ENCODE data around the gene CHTOP. TPM values are rescaled to one million over a fixed set of nuclear protein-coding genes. Genes with fewer than 3 reads are reported as not detected.

Gene CHTOP
- polyA plus RNA-seq, 1 of the 3 experiments (the other 2 are of a cell fraction): 84.9 TPM

DNA sequence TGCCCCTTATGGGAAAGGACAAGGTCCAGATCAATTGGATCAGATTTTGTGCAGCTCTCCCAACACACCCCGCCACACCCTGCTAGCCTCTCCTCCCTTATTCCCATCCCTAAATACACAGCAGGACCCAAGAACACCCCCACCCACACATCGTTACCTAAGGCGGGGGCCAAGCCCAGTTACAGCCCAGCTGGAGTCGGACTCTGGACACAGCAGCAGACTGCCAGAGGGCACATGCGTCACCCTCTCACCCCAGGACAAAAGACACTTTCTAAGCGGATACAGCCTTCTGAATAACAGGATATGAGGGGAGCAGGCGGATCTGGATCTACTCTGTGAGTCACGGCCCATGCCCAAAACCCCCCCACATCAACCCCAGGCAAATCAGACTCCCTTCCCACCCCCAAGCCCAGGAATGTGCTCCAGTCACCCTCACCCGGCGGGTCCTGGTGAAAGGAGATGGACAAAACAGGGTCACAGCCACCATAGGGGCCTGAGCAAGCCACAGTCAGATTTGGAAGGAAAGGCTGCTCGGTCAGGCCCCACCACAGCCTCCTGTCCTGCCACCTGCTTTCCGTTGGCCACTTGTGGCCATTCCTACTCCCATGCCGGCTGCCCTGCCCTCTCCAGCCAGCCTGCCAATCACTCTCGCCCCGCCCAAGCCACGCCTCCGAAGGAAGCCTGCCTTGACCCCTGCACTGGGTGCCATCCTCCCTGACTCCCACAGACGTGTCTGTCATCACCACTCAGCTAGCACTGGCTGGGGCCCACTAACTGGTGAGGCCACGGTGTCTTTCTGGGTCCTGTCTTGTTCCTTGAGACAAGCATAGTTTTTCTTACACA, 24.9 kb upstream of the CHTOP start (continued):
- TF ChIP-seq, protein P1, sequence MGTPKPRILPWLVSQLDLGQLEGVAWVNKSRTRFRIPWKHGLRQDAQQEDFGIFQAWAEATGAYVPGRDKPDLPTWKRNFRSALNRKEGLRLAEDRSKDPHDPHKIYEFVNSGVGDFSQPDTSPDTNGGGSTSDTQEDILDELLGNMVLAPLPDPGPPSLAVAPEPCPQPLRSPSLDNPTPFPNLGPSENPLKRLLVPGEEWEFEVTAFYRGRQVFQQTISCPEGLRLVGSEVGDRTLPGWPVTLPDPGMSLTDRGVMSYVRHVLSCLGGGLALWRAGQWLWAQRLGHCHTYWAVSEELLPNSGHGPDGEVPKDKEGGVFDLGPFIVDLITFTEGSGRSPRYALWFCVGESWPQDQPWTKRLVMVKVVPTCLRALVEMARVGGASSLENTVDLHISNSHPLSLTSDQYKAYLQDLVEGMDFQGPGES (IDR thresholded peaks at IDR 0.05; ENCODE audit: low read depth, low read length): no peak
- TF ChIP-seq, protein P2, sequence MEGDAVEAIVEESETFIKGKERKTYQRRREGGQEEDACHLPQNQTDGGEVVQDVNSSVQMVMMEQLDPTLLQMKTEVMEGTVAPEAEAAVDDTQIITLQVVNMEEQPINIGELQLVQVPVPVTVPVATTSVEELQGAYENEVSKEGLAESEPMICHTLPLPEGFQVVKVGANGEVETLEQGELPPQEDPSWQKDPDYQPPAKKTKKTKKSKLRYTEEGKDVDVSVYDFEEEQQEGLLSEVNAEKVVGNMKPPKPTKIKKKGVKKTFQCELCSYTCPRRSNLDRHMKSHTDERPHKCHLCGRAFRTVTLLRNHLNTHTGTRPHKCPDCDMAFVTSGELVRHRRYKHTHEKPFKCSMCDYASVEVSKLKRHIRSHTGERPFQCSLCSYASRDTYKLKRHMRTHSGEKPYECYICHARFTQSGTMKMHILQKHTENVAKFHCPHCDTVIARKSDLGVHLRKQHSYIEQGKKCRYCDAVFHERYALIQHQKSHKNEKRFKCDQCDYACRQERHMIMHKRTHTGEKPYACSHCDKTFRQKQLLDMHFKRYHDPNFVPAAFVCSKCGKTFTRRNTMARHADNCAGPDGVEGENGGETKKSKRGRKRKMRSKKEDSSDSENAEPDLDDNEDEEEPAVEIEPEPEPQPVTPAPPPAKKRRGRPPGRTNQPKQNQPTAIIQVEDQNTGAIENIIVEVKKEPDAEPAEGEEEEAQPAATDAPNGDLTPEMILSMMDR (IDR thresholded peaks at IDR 0.05): no peak
- TF ChIP-seq JUND (IDR thresholded peaks at IDR 0.05) (no peak; the same call in 1 of the 2 replicates), GABPA (IDR thresholded peaks at IDR 0.05; ENCODE audit: low read depth) (peak; percentile 70), POLR2AphosphoS5 (IDR thresholded peaks at IDR 0.05; ENCODE audit: low read depth, low read length) (peak; percentile 94), TEAD4 (IDR thresholded peaks at IDR 0.05; ENCODE audit: borderline replicate concordance, insufficient read depth) (peak; percentile 43; the same call in 1 of the 2 replicates), RAD21 (IDR thresholded peaks at IDR 0.05; ENCODE audit: low read length) (no peak), SIN3A (IDR thresholded peaks at IDR 0.05; ENCODE audit: borderline replicate concordance, low read depth, low read length) (peak; percentile 77; the same call in 1 of the 2 replicates), RXRA (IDR thresholded peaks at IDR 0.05; ENCODE audit: borderline replicate concordance, low read depth) (0 out of 2 replicates have a peak, but pooled peaks have one; percentile 24), CHD2 (IDR thresholded peaks at IDR 0.05; ENCODE audit: low read length, partially characterized antibody) (no peak), NFIC (IDR thresholded peaks at IDR 0.05; ENCODE audit: borderline replicate concordance) (no peak), EZH2phosphoT487 (IDR thresholded peaks at IDR 0.05; ENCODE audit: borderline replicate concordance, low read depth) (no peak), TCF12 (IDR thresholded peaks at IDR 0.05) (peak; percentile 66)
- TF ChIP-seq, protein P3, sequence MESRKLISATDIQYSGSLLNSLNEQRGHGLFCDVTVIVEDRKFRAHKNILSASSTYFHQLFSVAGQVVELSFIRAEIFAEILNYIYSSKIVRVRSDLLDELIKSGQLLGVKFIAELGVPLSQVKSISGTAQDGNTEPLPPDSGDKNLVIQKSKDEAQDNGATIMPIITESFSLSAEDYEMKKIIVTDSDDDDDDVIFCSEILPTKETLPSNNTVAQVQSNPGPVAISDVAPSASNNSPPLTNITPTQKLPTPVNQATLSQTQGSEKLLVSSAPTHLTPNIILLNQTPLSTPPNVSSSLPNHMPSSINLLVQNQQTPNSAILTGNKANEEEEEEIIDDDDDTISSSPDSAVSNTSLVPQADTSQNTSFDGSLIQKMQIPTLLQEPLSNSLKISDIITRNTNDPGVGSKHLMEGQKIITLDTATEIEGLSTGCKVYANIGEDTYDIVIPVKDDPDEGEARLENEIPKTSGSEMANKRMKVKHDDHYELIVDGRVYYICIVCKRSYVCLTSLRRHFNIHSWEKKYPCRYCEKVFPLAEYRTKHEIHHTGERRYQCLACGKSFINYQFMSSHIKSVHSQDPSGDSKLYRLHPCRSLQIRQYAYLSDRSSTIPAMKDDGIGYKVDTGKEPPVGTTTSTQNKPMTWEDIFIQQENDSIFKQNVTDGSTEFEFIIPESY (IDR thresholded peaks at IDR 0.05; ENCODE audit: borderline replicate concordance, low read depth): no peak
- TF ChIP-seq, protein P4, sequence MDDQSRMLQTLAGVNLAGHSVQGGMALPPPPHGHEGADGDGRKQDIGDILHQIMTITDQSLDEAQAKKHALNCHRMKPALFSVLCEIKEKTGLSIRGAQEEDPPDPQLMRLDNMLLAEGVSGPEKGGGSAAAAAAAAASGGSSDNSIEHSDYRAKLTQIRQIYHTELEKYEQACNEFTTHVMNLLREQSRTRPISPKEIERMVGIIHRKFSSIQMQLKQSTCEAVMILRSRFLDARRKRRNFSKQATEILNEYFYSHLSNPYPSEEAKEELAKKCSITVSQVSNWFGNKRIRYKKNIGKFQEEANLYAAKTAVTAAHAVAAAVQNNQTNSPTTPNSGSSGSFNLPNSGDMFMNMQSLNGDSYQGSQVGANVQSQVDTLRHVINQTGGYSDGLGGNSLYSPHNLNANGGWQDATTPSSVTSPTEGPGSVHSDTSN (IDR thresholded peaks at IDR 0.05): peak; percentile 96
